GM23338 (cell line): ENCODE data around the gene HCN2. TPM values are rescaled to one million over a fixed set of nuclear protein-coding genes. Genes with fewer than 3 reads are reported as not detected.

Experiments used
- ATAC-seq: fragments of 200-7000 bp; cut with Tn5 transposase; 3 replicates; pipeline ENCODE4 v1.9.1; 2020
- DNase-seq: peaks from one replicate; pipeline ENCODE4 v3.0.0-alpha.2; 2015; ENCODE audit warnings: low spot score
- H2AFZ ChIP-seq: fragments of 200-600 bp; sonication (generic); 2 replicates; pipeline ENCODE4 v1.8.0; 2016; ENCODE audit warnings: antibody characterized with exemption, mild to moderate bottlenecking, moderate library complexity
- H3F3A ChIP-seq: fragments of 200-600 bp; sonication (generic); replicated peaks from 2 replicates; pipeline ENCODE4 v1.8.0; 2017; ENCODE audit warnings: antibody characterized with exemption, mixed run types, low read depth
- H3K27ac ChIP-seq: fragments of 200-600 bp; sonication (generic); 2 replicates; pipeline ENCODE4 v1.6.1; 2016; ENCODE audit warnings: low read depth
- H3K27me3 ChIP-seq: fragments of 200-600 bp; sonication (generic); 2 replicates; pipeline ENCODE4 v1.8.0; 2016; ENCODE audit warnings: mild to moderate bottlenecking, mixed run types, moderate library complexity; ENCODE audit not compliant: insufficient read depth
- H3K36me3 ChIP-seq: fragments of 200-600 bp; sonication (generic); 2 replicates; pipeline ENCODE4 v1.8.0; 2016; ENCODE audit warnings: mild to moderate bottlenecking; ENCODE audit not compliant: insufficient read depth
- H3K4me1 ChIP-seq: fragments of 200-600 bp; sonication (generic); 2 replicates; pipeline ENCODE4 v1.8.0; 2016; ENCODE audit warnings: mild to moderate bottlenecking, moderate library complexity; ENCODE audit not compliant: insufficient read depth
- H3K4me2 ChIP-seq: fragments of 200-600 bp; sonication (generic); 2 replicates; pipeline ENCODE4 v1.7.1; 2017; ENCODE audit warnings: mixed run types
- H3K4me3 ChIP-seq: fragments of 200-600 bp; sonication (generic); 2 replicates; pipeline ENCODE4 v1.6.1; 2016; ENCODE audit warnings: mixed run types
- H3K79me2 ChIP-seq: fragments of 200-600 bp; sonication (generic); replicated peaks from 2 replicates; pipeline ENCODE4 v1.8.0; 2017; ENCODE audit warnings: mild to moderate bottlenecking; ENCODE audit not compliant: insufficient read depth
- H3K9me2 ChIP-seq: fragments of 200-600 bp; sonication (generic); 2 replicates; pipeline ENCODE4 v1.8.0; 2017; ENCODE audit not compliant: insufficient read depth
- H4K20me1 ChIP-seq: fragments of 200-600 bp; sonication (generic); replicated peaks from 2 replicates; pipeline ENCODE4 v1.8.0; 2017; ENCODE audit warnings: mild to moderate bottlenecking; ENCODE audit not compliant: insufficient read depth
- H3K27ac Mint-ChIP-seq: 2 replicates; pipeline ENCODE4 v1.8.0; 2020; ENCODE audit warnings: inconsistent platforms, mild to moderate bottlenecking, moderate library complexity, mixed read lengths
- H3K27me3 Mint-ChIP-seq: 3 replicates; pipeline ENCODE4 v1.8.0; 2022; ENCODE audit warnings: low read depth, mild to moderate bottlenecking, moderate library complexity, mixed read lengths, inconsistent platforms; ENCODE audit not compliant: insufficient read depth, poor library complexity
- H3K36me3 Mint-ChIP-seq: 3 replicates; pipeline ENCODE4 v1.8.0; 2021; ENCODE audit warnings: low read depth, mild to moderate bottlenecking, inconsistent platforms, moderate library complexity, mixed read lengths
- H3K4me1 Mint-ChIP-seq: 3 replicates; pipeline ENCODE4 v1.8.0; 2020; ENCODE audit warnings: mild to moderate bottlenecking, inconsistent platforms, mixed read lengths
- H3K4me3 Mint-ChIP-seq: 3 replicates; pipeline ENCODE4 v1.8.0; 2021; ENCODE audit warnings: moderate library complexity, mild to moderate bottlenecking, inconsistent platforms, mixed read lengths
- H3K9me3 Mint-ChIP-seq: 3 replicates; pipeline ENCODE4 v1.8.0; 2020; ENCODE audit warnings: moderate library complexity, mild to moderate bottlenecking, inconsistent platforms, mixed read lengths
- CREB1 ChIP-seq: fragments of 250-450 bp; sonication (Bioruptor Pico); IDR thresholded peaks from 2 replicates; pipeline ENCODE4 v1.5.0; 2020; ENCODE audit warnings: low read depth, mild to moderate bottlenecking, moderate library complexity
- EZH2 ChIP-seq: fragments of 200-600 bp; sonication (generic); IDR thresholded peaks from one replicate; pipeline ENCODE4 v1.8.0; 2017; ENCODE audit warnings: antibody characterized with exemption, mild to moderate bottlenecking, low read depth; ENCODE audit not compliant: unreplicated experiment
- EZH2phosphoT487 ChIP-seq: fragments of 200-600 bp; sonication (generic); IDR thresholded peaks from one replicate; pipeline ENCODE4 v1.8.1; 2018; ENCODE audit warnings: antibody characterized with exemption; ENCODE audit not compliant: unreplicated experiment
- NANOG ChIP-seq: IDR thresholded peaks from 2 replicates; pipeline ENCODE4 v1.6.1; 2016; ENCODE audit warnings: antibody characterized with exemption, borderline replicate concordance
- POLR2AphosphoS5 ChIP-seq: IDR thresholded peaks from 2 replicates; pipeline ENCODE4 v1.6.1; 2016; ENCODE audit warnings: antibody characterized with exemption, low read depth
- ZNF114 ChIP-seq: fragments of 250-450 bp; sonication (Bioruptor Pico); IDR thresholded peaks from 2 replicates; pipeline ENCODE4 v1.5.0; 2020; ENCODE audit warnings: mild to moderate bottlenecking, moderate library complexity
- ZNF331 ChIP-seq: fragments of 250-450 bp; sonication (Bioruptor Pico); IDR thresholded peaks from 2 replicates; pipeline ENCODE4 v1.5.0; 2020; ENCODE audit warnings: low read depth, mild to moderate bottlenecking, moderate library complexity
- polyA plus RNA-seq: library from polyadenylated mRNA; unstranded; fragments of >200 nt; fragmentation: Nextera tagmentation; extraction: Ambion mirVana; gene quantifications from 2 replicates; pipeline ENCODE4 v1.2.1, GENCODE V29; 2016
- total RNA-seq: library from RNA; depleted of rRNA; stranded (reverse); fragments of >200 nt; shearing (Covaris generic); gene quantifications from 2 replicates; pipeline ENCODE4 v1.2.3, GENCODE V29; 2014
- TF ChIP-seq, protein P1 (sequence below): fragments of 250-450 bp; sonication (Bioruptor Pico); IDR thresholded peaks from 2 replicates; pipeline ENCODE4 v1.5.0; 2020; ENCODE audit warnings: mild to moderate bottlenecking, moderate library complexity
- TF ChIP-seq, protein P2 (sequence below): IDR thresholded peaks from 2 replicates; pipeline ENCODE4 v1.6.1; 2016; ENCODE audit warnings: antibody characterized with exemption
- TF ChIP-seq, protein P3 (sequence below), 2 experiments: fragments of 200-600 bp in 1 of 2; sonication (generic) in 1 of 2; conservative IDR thresholded peaks; 2 replicates each; pipeline versions ENCODE4 v1.5.1 to v1.6.1; 2016 to 2017; ENCODE audit warnings: antibody characterized with exemption in 2 of 2, low read depth in 2 of 2, mild to moderate bottlenecking in 2 of 2, moderate library complexity in 1 of 2

HCN2 gene
- total and polyA plus RNA-seq, 2 experiments from 2014 or later = 0.06 to 2.9 TPM

DNA sequence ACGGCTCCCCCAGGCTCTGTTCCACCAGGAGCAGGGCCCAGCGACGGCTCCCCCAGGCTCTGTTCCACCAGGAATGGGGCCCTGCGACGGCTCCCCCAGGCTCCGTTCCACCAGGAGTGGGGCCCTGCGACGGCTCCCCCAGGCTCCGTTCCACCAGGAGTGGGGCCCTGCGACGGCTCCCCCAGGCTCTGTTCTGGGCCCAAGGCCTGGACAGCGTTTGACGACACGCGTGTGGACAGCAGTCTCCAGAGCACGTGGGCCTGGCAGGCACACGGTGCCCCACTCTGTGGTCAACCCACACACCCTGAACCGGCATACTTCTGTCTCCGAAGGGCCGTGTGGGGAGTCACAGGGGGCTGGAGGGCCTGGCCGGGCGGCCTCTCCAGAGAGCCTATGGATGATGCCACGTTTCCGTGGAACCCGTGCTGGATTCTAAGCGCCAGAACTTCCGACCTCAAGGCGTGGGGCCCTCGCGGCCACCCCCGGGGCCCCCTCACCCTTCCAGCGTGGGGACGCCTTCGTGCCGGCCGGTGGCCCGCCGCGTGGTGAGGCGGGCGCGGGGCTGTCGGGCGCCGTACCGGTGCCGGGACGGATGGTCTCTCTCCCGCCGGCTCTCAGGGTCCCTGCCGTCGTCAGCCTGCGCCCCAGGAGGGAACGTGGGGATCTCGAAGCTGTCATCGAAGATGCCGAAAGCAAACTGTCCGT lies 61.6 kb downstream of the HCN2 start:
- Histone ChIP-seq H3K9me2 (no peaks in the 10 kb centered on the region), H3K4me2 (no peak overlapping the region), H3K27ac (no peak overlapping the region), H3K4me1 (no peaks in the 10 kb centered on the region), H3K79me2 (peaks cover 41% of the 10 kb centered on the region), H3K27me3 (no peaks in the 10 kb centered on the region), H3K4me3 (no peak overlapping the region), H3K36me3 (0 out of 2 replicates have a peak, but pooled peaks cover 5% of the 10 kb centered on the region), H3F3A (peaks cover 3% of the 10 kb centered on the region; the same call in 1 of the 2 replicates), H4K20me1 (peaks cover 18% of the 10 kb centered on the region), H2AFZ (no peak overlapping the region)
- TF ChIP-seq ZNF331 (CRISPR knock-in tag) (no peak), EZH2 (no peak), EZH2phosphoT487 (no peak), ZNF114 (CRISPR knock-in tag) (no peak), NANOG (no peak), CREB1 (no peak), POLR2AphosphoS5 (no peak)
- TF ChIP-seq, protein P1, sequence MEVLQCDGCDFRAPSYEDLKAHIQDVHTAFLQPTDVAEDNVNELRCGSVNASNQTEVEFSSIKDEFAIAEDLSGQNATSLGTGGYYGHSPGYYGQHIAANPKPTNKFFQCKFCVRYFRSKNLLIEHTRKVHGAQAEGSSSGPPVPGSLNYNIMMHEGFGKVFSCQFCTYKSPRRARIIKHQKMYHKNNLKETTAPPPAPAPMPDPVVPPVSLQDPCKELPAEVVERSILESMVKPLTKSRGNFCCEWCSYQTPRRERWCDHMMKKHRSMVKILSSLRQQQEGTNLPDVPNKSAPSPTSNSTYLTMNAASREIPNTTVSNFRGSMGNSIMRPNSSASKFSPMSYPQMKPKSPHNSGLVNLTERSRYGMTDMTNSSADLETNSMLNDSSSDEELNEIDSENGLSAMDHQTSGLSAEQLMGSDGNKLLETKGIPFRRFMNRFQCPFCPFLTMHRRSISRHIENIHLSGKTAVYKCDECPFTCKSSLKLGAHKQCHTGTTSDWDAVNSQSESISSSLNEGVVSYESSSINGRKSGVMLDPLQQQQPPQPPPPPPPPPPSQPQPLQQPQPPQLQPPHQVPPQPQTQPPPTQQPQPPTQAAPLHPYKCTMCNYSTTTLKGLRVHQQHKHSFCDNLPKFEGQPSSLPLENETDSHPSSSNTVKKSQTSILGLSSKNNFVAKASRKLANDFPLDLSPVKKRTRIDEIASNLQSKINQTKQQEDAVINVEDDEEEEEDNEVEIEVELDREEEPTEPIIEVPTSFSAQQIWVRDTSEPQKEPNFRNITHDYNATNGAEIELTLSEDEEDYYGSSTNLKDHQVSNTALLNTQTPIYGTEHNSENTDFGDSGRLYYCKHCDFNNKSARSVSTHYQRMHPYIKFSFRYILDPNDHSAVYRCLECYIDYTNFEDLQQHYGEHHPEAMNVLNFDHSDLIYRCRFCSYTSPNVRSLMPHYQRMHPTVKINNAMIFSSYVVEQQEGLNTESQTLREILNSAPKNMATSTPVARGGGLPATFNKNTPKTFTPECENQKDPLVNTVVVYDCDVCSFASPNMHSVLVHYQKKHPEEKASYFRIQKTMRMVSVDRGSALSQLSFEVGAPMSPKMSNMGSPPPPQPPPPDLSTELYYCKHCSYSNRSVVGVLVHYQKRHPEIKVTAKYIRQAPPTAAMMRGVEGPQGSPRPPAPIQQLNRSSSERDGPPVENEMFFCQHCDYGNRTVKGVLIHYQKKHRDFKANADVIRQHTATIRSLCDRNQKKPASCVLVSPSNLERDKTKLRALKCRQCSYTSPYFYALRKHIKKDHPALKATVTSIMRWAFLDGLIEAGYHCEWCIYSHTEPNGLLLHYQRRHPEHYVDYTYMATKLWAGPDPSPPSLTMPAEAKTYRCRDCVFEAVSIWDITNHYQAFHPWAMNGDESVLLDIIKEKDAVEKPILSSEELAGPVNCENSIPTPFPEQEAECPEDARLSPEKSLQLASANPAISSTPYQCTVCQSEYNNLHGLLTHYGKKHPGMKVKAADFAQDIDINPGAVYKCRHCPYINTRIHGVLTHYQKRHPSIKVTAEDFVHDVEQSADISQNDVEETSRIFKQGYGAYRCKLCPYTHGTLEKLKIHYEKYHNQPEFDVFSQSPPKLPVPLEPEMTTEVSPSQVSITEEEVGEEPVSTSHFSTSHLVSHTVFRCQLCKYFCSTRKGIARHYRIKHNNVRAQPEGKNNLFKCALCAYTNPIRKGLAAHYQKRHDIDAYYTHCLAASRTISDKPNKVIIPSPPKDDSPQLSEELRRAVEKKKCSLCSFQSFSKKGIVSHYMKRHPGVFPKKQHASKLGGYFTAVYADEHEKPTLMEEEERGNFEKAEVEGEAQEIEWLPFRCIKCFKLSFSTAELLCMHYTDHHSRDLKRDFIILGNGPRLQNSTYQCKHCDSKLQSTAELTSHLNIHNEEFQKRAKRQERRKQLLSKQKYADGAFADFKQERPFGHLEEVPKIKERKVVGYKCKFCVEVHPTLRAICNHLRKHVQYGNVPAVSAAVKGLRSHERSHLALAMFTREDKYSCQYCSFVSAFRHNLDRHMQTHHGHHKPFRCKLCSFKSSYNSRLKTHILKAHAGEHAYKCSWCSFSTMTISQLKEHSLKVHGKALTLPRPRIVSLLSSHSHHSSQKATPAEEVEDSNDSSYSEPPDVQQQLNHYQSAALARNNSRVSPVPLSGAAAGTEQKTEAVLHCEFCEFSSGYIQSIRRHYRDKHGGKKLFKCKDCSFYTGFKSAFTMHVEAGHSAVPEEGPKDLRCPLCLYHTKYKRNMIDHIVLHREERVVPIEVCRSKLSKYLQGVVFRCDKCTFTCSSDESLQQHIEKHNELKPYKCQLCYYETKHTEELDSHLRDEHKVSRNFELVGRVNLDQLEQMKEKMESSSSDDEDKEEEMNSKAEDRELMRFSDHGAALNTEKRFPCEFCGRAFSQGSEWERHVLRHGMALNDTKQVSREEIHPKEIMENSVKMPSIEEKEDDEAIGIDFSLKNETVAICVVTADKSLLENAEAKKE (CRISPR knock-in tag) = no peak
- TF ChIP-seq, protein P2, sequence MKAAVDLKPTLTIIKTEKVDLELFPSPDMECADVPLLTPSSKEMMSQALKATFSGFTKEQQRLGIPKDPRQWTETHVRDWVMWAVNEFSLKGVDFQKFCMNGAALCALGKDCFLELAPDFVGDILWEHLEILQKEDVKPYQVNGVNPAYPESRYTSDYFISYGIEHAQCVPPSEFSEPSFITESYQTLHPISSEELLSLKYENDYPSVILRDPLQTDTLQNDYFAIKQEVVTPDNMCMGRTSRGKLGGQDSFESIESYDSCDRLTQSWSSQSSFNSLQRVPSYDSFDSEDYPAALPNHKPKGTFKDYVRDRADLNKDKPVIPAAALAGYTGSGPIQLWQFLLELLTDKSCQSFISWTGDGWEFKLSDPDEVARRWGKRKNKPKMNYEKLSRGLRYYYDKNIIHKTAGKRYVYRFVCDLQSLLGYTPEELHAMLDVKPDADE = no peak
- TF ChIP-seq, protein P3, sequence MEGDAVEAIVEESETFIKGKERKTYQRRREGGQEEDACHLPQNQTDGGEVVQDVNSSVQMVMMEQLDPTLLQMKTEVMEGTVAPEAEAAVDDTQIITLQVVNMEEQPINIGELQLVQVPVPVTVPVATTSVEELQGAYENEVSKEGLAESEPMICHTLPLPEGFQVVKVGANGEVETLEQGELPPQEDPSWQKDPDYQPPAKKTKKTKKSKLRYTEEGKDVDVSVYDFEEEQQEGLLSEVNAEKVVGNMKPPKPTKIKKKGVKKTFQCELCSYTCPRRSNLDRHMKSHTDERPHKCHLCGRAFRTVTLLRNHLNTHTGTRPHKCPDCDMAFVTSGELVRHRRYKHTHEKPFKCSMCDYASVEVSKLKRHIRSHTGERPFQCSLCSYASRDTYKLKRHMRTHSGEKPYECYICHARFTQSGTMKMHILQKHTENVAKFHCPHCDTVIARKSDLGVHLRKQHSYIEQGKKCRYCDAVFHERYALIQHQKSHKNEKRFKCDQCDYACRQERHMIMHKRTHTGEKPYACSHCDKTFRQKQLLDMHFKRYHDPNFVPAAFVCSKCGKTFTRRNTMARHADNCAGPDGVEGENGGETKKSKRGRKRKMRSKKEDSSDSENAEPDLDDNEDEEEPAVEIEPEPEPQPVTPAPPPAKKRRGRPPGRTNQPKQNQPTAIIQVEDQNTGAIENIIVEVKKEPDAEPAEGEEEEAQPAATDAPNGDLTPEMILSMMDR (conservative IDR thresholded peaks at IDR 0.05; ENCODE audit: low read depth in 2 of 2) = no peak
- Mint-ChIP-seq H3K27me3 (peaks cover 7% of the 10 kb centered on the region), H3K9me3 (no peaks in the 10 kb centered on the region), H3K36me3 (peaks cover 29% of the 10 kb centered on the region), H3K4me3 (no peak overlapping the region), H3K4me1 (no peaks in the 10 kb centered on the region; the same call in 2 of the 3 replicates), H3K27ac (no peak overlapping the region)
- DNase-seq = no peak
- ATAC-seq = no peak
